HS-5 (cell line): Measurements from ENCODE around the gene STIP1.

Experiments used
- DNase-seq: peaks from one replicate; pipeline ENCODE4 v3.0.0-alpha.2; 2012; ENCODE audit warnings: low read depth

Gene STIP1

DNA sequence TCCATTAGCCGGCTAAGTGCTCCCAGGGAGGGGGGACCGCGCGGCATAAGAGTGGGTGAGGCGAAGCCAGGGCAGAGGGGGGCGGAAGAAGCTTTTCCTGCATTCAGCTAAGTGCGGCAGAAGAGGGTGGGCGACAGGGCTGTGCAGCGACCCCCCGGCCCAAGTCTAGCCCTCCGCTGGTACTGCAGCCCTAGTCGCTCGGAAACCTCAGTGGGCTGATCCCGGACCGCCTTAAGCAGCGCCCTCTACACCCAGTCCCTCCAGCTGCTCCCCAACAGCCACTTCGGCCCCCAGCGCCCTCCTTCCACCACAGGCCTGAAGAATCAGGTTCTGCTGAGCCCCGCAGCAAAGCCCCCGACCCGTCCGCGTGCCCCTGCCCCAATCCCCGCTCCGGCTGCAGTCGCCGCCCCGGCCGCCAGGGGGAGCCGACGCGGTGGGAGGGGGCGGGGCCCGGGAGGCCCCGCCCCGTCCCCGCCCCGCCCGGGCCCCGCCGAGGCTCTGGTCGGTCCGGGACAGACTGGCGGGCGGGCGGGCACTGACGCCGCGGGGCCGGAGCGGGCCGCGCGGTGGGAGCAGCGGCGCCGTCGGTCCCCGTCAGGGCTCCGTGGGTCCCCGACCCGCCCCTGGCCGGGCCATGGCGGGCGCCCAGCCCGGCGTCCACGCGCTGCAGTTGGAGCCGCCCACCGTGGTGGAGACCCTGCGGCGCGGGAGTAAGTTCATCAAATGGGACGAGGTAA lies 65.2 kb downstream of the STIP1 start, which contains the start of gene PLCB3:
PLCB3 (plus strand) TSS at position 515 of the 737 bp plus-strand sequence; CDS start at position 635, 120 bp downstream.
- DNase-seq, result no peak

- DNase-seq, result no peak
These were observed 65.7 kb downstream of the STIP1 start for GRCh38 chr11:64251753-64252002.

- DNase-seq, result no peak
These were observed 66.3 kb downstream of the STIP1 start for GRCh38 chr11:64252003-64252872.

DNA sequence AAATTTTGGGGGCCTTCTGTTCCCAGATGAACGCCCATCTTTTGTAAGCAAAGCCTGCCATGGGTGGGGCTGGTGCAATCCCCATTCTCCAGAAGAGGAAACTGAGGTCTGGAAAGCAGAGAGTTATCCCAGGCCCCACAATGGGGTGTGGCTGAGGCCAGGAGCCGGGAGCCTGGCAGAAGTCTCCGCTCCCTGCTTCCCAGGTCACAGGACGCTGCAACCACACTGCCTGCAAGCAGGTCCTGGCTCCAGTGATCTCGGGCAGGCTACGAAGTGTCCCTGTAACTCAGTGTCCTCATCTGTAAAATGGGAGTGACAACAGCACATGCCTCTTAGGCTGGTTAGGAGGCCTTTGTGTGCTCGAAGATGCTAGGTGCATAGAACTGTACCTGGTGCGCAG lies 67.1 kb downstream of the STIP1 start:
- no peak for DNase-seq

- no peak for DNase-seq
These were observed 67.5 kb downstream of the STIP1 start for GRCh38 chr11:64253481-64253880.
